Progenitor cell of endocrine pancreas (in vitro differentiated cells): Measurements from ENCODE around the gene GBP4. TPM values are rescaled to one million over a fixed set of nuclear protein-coding genes. Genes with fewer than 3 reads are reported as not detected.
A peak's percentile ranks its signal among the peaks of the same experiment; 100 is the strongest.

Experiments used
- DNase-seq: peaks from one replicate; pipeline ENCODE4 v3.0.0; 2021; ENCODE audit warnings: low spot score; ENCODE audit not compliant: unreplicated experiment
- H3K27ac Mint-ChIP-seq: 2 replicates; pipeline ENCODE4 v1.8.0; 2021; ENCODE audit warnings: mild to moderate bottlenecking, moderate library complexity, mixed read lengths
- H3K27me3 Mint-ChIP-seq: 2 replicates; pipeline ENCODE4 v1.8.0; 2021; ENCODE audit warnings: mixed read lengths
- H3K36me3 Mint-ChIP-seq: 2 replicates; pipeline ENCODE4 v1.8.0; 2022; ENCODE audit warnings: mixed read lengths; ENCODE audit not compliant: insufficient read depth
- H3K4me1 Mint-ChIP-seq: 2 replicates; pipeline ENCODE4 v1.8.0; 2021; ENCODE audit warnings: low read depth, mixed read lengths
- H3K4me3 Mint-ChIP-seq: 2 replicates; pipeline ENCODE4 v1.8.0; 2021; ENCODE audit warnings: low read depth, mild to moderate bottlenecking, moderate library complexity, mixed read lengths
- H3K9me3 Mint-ChIP-seq: 2 replicates; pipeline ENCODE4 v1.8.0; 2021; ENCODE audit warnings: low read depth, mixed read lengths
- CTCF ChIP-seq: fragments of 200-600 bp; sonication (generic); IDR thresholded peaks from one replicate; pipeline ENCODE4 v1.5.0; 2021; ENCODE audit warnings: antibody characterized with exemption, mild to moderate bottlenecking; ENCODE audit not compliant: unreplicated experiment
- total RNA-seq: library from RNA; stranded (reverse); gene quantifications from 2 replicates; pipeline ENCODE4 v1.2.1, GENCODE V29; 2021

The GBP4 gene
- total RNA-seq, 1 donor from 2014 or later: 0.14 TPM

- Mint-ChIP-seq H3K4me1 (no peaks in the 10 kb centered on the region), H3K4me3 (no peak overlapping the region), H3K36me3 (no peaks in the 10 kb centered on the region), H3K27me3 (no peaks in the 10 kb centered on the region), H3K27ac (no peak overlapping the region), H3K9me3 (no peaks in the 10 kb centered on the region)
- TF ChIP-seq CTCF: no peak
- no peak for DNase-seq
Measured at GRCh38 chr1:89165811-89166210, 32.9 kb downstream of the GBP4 start.

GRCh38 chr1:89151047-89151446 is 47.7 kb downstream of the GBP4 start:
- peaks cover 3% of the 10 kb centered on the region for H3K27me3 Mint-ChIP-seq
- H3K4me3 Mint-ChIP-seq: no peak overlapping the region
- TF ChIP-seq CTCF: no peak
- H3K27ac Mint-ChIP-seq: no peak overlapping the region
- no peaks in the 10 kb centered on the region for H3K36me3 Mint-ChIP-seq
- no peak for DNase-seq
- no peaks in the 10 kb centered on the region for H3K9me3 Mint-ChIP-seq
- no peaks in the 10 kb centered on the region for H3K4me1 Mint-ChIP-seq

- TF ChIP-seq CTCF: no peak
- no peak overlapping the region for H3K4me3 Mint-ChIP-seq
- H3K36me3 Mint-ChIP-seq: no peaks in the 10 kb centered on the region
- H3K4me1 Mint-ChIP-seq: no peaks in the 10 kb centered on the region
- no peak overlapping the region for H3K27ac Mint-ChIP-seq
- H3K9me3 Mint-ChIP-seq: no peaks in the 10 kb centered on the region
- peaks cover 3% of the 10 kb centered on the region for H3K27me3 Mint-ChIP-seq
- no peak for DNase-seq
Measured at GRCh38 chr1:89149976-89150375, 48.8 kb downstream of the GBP4 start.

- Mint-ChIP-seq H3K27me3 (peaks cover 3% of the 10 kb centered on the region), H3K27ac (no peak overlapping the region), H3K36me3 (no peaks in the 10 kb centered on the region), H3K4me3 (no peak overlapping the region), H3K4me1 (no peaks in the 10 kb centered on the region), H3K9me3 (no peaks in the 10 kb centered on the region)
- TF ChIP-seq CTCF: peak; percentile 9
- no peak for DNase-seq
Measured at GRCh38 chr1:89149229-89149628, 49.5 kb downstream of the GBP4 start.

- no peak for DNase-seq
- no peaks in the 10 kb centered on the region for H3K9me3 Mint-ChIP-seq
- H3K27me3 Mint-ChIP-seq: peaks cover 3% of the 10 kb centered on the region
- TF ChIP-seq CTCF: no peak
- H3K4me1 Mint-ChIP-seq: no peaks in the 10 kb centered on the region
- H3K36me3 Mint-ChIP-seq: no peaks in the 10 kb centered on the region
- no peak overlapping the region for H3K27ac Mint-ChIP-seq
- H3K4me3 Mint-ChIP-seq: no peak overlapping the region
Measured at GRCh38 chr1:89147678-89148658, 50.8 kb downstream of the GBP4 start.
